H1 (cell line): ENCODE results near the gene CNGA1. TPM values are rescaled to one million over a fixed set of nuclear protein-coding genes. Genes with fewer than 3 reads are reported as not detected.

ENCODE experiments used
- CBX8 ChIP-seq: fragments of 300-800, 300-1000 bp; sonication (generic); IDR thresholded peaks from 2 replicates; pipeline ENCODE4 v1.7.1; 2016; ENCODE audit warnings: low read depth, low read length, borderline replicate concordance
- POLR2AphosphoS5 ChIP-seq: IDR thresholded peaks from 2 replicates; pipeline ENCODE4 v1.6.1; 2011; ENCODE audit warnings: low read depth, low read length
- RAD21 ChIP-seq, 2 experiments: IDR thresholded peaks in 1 of 2; conservative IDR thresholded peaks in 1 of 2; 2 replicates each; pipeline ENCODE4 v1.6.1; 2011; ENCODE audit warnings: low read depth in 2 of 2, low read length in 2 of 2, improper control_type of control experiment in 1 of 2, inconsistent platforms in 1 of 2, mild to moderate bottlenecking in 1 of 2, moderate library complexity in 1 of 2
- polyA plus RNA-seq, 7 experiments: library from polyadenylated mRNA; depleted of rRNA in 3 of 7; stranded (reverse) in 5 of 7; unstranded in 2 of 7; fragments of >200 nt in 5 of 7; fragments of 200-250 nt in 2 of 7; gene quantifications; 1 replicate in 5 of 7; 2 replicates in 1 of 7; 4 replicates in 1 of 7; pipeline versions ENCODE4 v1.2.1 to v1.2.3, GENCODE V29; 2011 to 2013; ENCODE audit warnings: missing spikeins in 2 of 7, mixed read lengths in 2 of 7
- total RNA-seq: library from RNA; stranded (reverse); fragmentation: NEBNext Ultra II Directional; extraction: Animal tissue kit (Norgen Biotek cat#: 25700); gene quantifications from 2 replicates; pipeline ENCODE4 v1.2.1, GENCODE V29; 2021
- TF ChIP-seq, protein P1 (sequence below): fragments of 300-600 bp; sonication (generic); IDR thresholded peaks from 2 replicates; pipeline ENCODE4 v1.7.1; 2012; ENCODE audit warnings: low read length, moderate library complexity, mild to moderate bottlenecking, inconsistent platforms; ENCODE audit not compliant: insufficient replicate concordance
- TF ChIP-seq, protein P2 (sequence below): IDR thresholded peaks from 2 replicates; pipeline ENCODE4 v1.6.1; 2012; ENCODE audit warnings: low read length, inconsistent platforms

Gene CNGA1
- total and polyA plus RNA-seq, 2 of the 8 experiments (the other 6 are each of a cell fraction or from before 2014, with no cell fraction given): 0.17 to 0.54 TPM

- TF ChIP-seq, protein P1, sequence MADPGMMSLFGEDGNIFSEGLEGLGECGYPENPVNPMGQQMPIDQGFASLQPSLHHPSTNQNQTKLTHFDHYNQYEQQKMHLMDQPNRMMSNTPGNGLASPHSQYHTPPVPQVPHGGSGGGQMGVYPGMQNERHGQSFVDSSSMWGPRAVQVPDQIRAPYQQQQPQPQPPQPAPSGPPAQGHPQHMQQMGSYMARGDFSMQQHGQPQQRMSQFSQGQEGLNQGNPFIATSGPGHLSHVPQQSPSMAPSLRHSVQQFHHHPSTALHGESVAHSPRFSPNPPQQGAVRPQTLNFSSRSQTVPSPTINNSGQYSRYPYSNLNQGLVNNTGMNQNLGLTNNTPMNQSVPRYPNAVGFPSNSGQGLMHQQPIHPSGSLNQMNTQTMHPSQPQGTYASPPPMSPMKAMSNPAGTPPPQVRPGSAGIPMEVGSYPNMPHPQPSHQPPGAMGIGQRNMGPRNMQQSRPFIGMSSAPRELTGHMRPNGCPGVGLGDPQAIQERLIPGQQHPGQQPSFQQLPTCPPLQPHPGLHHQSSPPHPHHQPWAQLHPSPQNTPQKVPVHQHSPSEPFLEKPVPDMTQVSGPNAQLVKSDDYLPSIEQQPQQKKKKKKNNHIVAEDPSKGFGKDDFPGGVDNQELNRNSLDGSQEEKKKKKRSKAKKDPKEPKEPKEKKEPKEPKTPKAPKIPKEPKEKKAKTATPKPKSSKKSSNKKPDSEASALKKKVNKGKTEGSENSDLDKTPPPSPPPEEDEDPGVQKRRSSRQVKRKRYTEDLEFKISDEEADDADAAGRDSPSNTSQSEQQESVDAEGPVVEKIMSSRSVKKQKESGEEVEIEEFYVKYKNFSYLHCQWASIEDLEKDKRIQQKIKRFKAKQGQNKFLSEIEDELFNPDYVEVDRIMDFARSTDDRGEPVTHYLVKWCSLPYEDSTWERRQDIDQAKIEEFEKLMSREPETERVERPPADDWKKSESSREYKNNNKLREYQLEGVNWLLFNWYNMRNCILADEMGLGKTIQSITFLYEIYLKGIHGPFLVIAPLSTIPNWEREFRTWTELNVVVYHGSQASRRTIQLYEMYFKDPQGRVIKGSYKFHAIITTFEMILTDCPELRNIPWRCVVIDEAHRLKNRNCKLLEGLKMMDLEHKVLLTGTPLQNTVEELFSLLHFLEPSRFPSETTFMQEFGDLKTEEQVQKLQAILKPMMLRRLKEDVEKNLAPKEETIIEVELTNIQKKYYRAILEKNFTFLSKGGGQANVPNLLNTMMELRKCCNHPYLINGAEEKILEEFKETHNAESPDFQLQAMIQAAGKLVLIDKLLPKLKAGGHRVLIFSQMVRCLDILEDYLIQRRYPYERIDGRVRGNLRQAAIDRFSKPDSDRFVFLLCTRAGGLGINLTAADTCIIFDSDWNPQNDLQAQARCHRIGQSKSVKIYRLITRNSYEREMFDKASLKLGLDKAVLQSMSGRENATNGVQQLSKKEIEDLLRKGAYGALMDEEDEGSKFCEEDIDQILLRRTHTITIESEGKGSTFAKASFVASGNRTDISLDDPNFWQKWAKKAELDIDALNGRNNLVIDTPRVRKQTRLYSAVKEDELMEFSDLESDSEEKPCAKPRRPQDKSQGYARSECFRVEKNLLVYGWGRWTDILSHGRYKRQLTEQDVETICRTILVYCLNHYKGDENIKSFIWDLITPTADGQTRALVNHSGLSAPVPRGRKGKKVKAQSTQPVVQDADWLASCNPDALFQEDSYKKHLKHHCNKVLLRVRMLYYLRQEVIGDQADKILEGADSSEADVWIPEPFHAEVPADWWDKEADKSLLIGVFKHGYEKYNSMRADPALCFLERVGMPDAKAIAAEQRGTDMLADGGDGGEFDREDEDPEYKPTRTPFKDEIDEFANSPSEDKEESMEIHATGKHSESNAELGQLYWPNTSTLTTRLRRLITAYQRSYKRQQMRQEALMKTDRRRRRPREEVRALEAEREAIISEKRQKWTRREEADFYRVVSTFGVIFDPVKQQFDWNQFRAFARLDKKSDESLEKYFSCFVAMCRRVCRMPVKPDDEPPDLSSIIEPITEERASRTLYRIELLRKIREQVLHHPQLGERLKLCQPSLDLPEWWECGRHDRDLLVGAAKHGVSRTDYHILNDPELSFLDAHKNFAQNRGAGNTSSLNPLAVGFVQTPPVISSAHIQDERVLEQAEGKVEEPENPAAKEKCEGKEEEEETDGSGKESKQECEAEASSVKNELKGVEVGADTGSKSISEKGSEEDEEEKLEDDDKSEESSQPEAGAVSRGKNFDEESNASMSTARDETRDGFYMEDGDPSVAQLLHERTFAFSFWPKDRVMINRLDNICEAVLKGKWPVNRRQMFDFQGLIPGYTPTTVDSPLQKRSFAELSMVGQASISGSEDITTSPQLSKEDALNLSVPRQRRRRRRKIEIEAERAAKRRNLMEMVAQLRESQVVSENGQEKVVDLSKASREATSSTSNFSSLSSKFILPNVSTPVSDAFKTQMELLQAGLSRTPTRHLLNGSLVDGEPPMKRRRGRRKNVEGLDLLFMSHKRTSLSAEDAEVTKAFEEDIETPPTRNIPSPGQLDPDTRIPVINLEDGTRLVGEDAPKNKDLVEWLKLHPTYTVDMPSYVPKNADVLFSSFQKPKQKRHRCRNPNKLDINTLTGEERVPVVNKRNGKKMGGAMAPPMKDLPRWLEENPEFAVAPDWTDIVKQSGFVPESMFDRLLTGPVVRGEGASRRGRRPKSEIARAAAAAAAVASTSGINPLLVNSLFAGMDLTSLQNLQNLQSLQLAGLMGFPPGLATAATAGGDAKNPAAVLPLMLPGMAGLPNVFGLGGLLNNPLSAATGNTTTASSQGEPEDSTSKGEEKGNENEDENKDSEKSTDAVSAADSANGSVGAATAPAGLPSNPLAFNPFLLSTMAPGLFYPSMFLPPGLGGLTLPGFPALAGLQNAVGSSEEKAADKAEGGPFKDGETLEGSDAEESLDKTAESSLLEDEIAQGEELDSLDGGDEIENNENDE: no peak
- TF ChIP-seq RAD21 (IDR thresholded peaks at IDR 0.05 in 1 of 2, conservative IDR thresholded peaks at IDR 0.05 in 1 of 2; ENCODE audit: low read depth in 2 of 2, low read length in 2 of 2): no peak
- TF ChIP-seq CBX8: no peak
- TF ChIP-seq, protein P2, sequence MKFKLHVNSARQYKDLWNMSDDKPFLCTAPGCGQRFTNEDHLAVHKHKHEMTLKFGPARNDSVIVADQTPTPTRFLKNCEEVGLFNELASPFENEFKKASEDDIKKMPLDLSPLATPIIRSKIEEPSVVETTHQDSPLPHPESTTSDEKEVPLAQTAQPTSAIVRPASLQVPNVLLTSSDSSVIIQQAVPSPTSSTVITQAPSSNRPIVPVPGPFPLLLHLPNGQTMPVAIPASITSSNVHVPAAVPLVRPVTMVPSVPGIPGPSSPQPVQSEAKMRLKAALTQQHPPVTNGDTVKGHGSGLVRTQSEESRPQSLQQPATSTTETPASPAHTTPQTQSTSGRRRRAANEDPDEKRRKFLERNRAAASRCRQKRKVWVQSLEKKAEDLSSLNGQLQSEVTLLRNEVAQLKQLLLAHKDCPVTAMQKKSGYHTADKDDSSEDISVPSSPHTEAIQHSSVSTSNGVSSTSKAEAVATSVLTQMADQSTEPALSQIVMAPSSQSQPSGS: no peak
- no peak for TF ChIP-seq POLR2AphosphoS5
Measured at GRCh38 chr4:48037117-48037462, 20.6 kb upstream of the CNGA1 start (continued).
